Fibroblast of lung (primary cell): ENCODE data around the gene RCAN2.

Experiments
- EZH2 ChIP-seq: IDR thresholded peaks from 2 replicates; pipeline ENCODE4 v1.5.1; 2012; ENCODE audit warnings: low read length, control low read depth, mild to moderate bottlenecking; ENCODE audit errors: missing control alignments
- TF ChIP-seq, protein P1 (sequence below), 2 donors: IDR thresholded peaks in 1 of 2; conservative IDR thresholded peaks in 1 of 2; 1 replicate in 1 of 2; 2 replicates in 1 of 2; pipeline ENCODE4 v1.5.1; 2011 to 2012; ENCODE audit warnings: low read length in 2 of 2, control low read depth in 1 of 2, inconsistent platforms in 1 of 2, low read depth in 1 of 2, mild to moderate bottlenecking in 1 of 2

DNA sequence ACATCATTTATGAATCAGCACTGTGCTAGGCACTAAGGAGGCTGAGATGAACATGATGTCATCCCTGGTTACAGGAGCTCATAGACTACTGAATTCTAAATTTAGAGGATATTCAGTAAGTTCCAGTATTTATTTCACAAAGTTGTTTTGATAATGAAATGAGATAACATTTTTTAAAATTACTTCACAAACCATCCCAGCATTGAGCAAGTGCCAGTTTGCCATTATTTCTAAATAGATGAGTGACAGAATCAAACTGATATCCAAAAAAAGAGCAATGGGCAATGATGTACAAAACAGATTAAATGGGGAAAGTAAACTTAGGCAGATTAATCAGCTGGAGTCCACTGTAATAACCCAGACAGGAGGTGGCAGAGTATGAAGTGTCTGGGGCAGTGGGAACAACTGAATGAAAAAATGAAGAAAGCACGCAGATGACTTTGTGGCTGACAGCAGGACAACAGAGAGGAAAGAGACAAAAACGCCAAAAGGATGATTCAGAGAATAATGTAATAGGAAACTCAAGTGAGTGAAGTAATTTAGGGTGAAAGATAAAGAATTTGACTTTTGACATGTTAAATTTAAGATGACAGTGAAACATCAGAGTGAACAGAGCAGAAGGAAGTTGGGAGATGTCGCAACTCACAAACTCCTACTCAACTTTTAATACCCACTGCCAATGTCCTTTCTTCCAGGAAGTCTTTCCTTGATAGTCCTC is 70.2 kb downstream of the RCAN2 start:
- TF ChIP-seq, protein P1, sequence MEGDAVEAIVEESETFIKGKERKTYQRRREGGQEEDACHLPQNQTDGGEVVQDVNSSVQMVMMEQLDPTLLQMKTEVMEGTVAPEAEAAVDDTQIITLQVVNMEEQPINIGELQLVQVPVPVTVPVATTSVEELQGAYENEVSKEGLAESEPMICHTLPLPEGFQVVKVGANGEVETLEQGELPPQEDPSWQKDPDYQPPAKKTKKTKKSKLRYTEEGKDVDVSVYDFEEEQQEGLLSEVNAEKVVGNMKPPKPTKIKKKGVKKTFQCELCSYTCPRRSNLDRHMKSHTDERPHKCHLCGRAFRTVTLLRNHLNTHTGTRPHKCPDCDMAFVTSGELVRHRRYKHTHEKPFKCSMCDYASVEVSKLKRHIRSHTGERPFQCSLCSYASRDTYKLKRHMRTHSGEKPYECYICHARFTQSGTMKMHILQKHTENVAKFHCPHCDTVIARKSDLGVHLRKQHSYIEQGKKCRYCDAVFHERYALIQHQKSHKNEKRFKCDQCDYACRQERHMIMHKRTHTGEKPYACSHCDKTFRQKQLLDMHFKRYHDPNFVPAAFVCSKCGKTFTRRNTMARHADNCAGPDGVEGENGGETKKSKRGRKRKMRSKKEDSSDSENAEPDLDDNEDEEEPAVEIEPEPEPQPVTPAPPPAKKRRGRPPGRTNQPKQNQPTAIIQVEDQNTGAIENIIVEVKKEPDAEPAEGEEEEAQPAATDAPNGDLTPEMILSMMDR (conservative IDR thresholded peaks at IDR 0.05 in 1 of 2, IDR thresholded peaks at IDR 0.05 in 1 of 2; ENCODE audit: low read depth in 1 of 2, low read length in 2 of 2): no peak
- TF ChIP-seq EZH2: no peak
